GM19238 (cell line): ENCODE measurements around the gene MAPRE2.

Source experiments
- DNase-seq: peaks from one replicate; pipeline ENCODE4 v3.0.0; 2011; ENCODE audit warnings: low spot score; ENCODE audit not compliant: insufficient read length

MAPRE2 gene

DNA sequence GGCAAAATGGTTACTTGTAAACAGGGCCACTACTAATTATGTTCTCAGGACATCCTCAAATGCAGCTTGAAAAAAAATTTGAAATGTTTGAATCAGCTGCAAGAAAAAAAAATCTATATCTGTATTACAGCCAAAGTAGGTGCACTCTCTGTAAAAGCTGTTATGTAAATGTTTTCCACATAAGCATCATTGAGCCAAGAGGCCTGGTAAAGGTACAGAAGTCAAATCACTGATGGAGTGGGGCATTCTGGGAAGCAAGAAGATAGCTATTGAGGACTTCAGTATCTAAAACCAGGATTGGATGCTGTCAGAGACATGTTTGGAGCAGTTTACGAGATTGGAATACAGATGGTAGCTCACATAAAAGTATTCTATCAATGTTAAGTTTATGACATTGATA lies 80.3 kb downstream of the MAPRE2 start:
- DNase-seq, result no peak

DNA sequence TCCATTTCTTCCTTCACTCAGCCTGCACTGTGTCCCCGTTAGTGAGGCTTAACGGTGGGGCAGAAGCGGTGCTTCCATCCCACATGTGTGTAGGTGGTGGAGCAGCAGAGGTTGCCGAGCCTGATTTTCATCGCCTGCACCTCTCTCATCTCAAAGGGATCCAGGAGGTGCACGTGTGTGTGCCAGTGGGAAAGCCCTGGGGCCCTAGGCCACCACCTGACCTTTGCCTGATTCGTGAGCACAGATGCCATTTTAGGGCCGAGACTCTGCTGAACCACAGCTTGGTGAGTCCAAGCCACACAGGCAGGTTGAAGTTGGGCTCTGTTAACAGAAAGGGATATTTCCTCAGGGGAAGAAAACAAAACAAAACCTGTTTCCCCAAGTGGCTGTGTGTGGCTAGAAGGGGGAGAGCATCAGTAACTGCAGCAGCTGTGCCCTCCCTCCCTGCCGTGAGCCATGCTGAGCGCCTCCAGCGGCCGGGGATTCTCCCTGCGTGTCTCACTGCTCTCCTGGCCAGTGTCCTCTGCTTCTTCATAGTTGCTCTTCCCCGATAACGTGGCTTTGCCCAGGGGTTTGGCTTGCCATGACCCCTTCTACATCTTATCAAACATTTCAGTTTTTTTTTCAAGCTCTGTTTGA lies 81.5 kb downstream of the MAPRE2 start:
- DNase-seq, result peak; percentile 27

DNA sequence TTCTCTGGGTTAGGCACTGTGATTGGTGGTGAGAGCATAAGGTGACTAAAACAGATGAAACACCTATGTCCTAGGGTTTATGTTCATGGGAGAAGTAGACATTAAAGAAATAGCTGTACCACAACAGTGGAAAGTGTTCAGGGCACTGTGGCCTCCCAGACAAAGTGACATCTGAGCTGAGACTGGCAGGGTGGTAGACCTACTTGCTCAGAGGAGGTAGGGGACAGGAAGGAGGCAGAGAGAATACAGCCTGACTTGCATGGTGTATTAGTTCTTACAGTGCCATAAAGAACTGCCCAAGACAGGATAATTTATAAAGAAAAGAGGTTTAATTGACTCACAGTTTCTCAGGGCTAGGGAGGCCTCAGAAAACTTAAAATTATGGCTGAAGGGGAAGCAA lies 82.6 kb downstream of the MAPRE2 start:
- no peak for DNase-seq

DNA sequence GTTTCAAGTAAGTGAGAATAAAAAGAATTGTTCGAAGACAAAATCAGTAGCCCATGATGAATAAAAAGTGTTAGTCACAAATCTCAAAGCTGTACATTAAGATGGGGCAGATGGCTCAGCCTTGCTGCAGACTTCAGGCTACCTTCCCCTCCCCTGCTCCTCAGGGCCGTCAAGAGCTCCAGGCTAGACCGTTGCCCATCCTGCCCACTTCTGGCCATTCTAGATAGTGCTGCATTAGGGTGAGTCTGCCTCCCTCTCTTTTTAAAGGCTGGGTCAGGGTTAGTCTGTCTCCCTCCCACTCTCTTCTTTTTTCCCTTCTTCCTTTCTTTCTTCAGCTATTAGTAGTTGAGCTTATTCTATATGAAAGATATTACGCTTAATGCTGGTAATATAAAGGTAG lies 86.0 kb downstream of the MAPRE2 start:
- no peak for DNase-seq

DNA sequence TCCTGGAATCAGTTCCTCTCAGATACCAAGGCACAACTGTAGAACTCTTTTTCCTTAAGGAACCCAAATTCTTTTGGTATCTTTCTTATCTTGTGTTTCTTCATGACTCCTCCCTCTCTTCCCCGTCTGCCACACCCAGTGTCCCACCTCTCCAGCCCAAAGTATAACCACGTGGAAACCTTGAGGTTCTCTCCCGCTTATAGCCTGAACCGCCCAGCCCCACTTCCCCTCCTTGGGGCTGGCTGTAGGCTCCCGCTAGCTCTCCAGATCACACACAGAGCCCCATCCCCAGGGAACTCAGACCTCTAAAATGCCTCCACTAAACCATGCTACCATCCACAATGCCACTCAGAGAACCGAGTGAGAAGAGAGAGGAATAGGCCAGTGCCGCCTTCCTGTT lies 87.5 kb downstream of the MAPRE2 start:
- no peak for DNase-seq

DNA sequence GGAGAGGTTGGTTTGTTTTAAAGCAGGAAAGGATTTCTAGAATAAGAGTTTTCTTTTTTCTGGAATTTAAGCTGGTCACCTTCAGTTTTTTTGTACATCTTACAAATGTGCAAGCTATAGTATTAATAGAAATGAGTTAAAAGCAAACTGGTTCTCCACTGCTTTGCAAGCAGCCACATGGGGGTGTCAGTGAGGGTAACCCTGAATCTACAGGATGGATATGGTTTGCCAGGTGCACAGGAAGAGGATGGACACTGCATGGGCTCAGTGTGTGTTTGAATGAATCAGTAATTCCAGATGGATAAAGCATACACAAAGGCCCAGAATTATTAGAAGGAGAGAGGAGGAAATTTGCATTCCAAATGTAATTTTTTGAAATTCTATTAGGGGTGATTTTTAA lies 89.0 kb downstream of the MAPRE2 start:
- no peak for DNase-seq

DNA sequence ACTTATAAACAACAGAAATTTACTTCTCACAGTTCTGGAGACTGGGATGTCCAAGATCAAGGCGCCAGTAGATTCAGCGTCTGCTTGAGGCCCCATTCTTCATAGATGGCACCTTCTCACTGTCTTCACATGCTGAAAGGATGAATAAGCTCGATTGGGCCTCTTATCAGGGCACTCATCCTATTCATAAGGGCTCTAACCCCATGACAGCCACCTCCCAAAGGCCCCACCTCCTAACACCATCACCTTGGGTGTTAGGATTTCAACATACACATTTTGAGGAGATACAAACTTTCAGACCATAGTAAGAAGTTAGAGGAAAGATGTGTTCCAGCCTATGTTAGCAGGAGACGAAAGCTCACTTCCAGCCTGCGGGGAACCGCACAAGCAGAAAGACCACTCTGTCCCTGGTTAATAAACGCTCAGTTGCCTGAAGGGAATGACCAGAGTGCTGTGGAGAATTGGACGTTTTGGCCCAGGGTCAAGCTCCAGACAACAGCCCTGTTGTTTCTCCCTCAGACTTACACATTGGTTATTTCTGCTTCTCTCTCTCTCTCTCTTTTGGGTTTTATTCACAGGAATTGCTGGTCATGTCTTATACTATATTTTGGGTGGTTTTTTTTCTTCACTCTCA lies 90.3 kb downstream of the MAPRE2 start:
- no peak for DNase-seq

DNA sequence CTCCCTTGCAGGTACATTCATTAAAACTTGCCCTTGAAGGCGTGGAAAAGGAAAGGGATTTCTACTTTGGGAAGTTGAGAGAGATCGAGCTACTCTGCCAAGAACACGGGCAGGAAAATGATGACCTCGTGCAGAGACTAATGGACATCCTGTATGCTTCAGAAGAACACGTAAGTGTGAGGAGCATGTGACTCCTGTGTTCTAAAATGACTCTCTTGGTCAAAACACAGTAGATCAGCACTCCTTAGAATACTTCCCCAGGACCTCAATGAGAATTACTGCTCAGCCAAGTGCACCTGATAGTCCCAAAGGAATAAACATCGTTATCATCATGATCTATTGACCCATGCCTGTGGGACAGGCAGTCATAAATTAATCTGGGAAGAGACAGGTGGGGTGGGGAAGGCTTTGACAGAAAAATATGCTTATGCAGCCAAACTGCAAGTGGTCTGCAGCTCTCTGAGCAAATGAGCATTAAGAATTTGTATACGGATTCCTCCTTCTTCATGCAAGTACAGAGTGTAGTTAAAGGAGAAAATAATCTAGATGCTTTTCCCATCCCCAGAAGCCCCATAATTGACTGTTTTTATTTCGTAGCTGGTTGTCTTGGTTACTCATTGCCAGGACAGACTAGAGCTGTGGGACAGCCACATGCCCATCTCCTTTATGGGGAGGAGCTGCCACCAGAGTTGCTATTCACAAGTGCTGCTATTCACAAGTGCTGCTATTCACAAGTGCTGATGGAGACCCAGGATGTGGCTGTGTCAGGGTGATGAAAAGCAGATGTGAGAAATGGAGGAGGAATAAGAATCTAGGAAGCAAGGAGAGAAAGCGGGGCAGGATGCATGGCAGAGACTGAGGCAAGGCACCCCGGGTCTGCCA lies 91.0 kb downstream of the MAPRE2 start:
- DNase-seq, result no peak

DNA sequence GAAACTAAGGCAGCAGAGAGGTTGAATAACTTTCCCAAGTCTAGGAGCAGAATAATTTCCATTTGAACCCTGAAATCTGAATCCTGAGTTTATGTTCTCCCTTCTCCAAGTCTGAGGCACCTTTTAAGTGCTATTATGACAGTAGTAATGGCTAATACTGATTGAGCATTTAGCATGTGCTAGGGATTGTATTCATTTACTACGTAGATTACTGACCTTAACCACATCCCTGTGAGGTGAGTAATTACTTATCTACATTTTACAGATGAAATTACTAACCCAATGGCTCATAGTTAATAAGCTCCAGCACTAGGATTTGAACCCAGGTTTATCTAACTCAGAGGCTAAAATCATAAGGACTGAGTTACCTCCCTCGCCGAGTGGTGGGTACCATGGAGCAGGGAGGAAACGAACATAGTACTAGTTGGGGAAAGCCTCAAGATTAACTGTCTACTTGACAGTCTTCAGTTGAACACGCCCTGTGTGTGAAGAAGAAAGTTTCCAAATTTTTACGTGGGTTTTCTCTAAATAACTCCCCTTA lies 93.0 kb downstream of the MAPRE2 start:
- DNase-seq, result no peak

DNA sequence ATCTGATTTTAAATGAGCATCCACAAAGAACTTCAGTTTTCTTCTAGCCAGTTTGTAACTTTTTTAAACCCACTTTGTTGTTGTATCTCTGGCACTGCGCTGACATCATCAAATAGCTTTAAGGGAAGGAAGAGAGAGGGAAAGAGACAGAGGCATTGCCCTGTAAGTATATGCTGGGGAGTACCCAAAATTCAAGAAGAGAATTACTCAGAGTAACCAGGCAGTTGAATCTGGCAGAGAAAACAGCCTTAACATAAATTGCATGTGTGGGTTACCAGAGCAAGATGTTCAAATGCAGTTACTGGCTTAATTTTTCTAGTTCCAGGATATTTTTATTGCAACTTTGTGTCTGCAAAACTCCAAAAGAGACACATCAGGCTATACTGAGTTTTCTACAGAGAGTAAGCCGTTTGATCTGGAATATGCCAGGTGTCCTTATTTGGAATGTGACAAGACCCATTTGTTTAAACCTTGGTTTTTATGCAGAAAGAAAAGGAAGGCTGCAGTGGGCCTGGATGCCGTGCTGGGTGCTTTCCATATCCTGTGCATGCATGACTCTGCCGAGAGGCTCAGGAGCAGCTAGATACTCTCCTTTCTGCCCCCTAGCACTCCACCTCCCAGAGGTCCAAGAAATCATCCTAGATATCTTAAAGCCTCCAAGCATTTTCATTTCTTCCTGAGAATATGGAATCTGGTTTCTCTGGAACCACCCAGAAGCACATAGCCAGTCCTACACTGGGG lies 93.7 kb downstream of the MAPRE2 start:
- DNase-seq, result no peak

DNA sequence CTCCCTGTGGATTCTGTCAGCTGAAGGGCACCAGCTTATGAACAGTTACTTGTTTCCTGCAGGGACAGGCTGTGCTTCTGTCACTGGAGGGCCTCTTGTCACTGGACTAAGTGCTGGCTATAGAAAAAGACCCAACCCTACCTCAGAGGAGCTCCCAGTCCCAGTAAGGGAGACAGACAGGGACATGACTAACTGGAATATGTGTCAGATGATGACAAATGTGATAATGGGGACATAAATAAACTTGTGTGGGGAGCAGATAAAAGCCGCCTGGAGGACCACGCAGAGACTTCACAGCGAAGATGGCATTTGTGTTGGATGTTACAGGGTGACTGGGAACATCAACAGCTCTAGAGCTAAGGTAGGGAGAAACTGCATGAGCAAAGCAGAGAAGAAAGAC lies 95.0 kb downstream of the MAPRE2 start:
- DNase-seq, result no peak

DNA sequence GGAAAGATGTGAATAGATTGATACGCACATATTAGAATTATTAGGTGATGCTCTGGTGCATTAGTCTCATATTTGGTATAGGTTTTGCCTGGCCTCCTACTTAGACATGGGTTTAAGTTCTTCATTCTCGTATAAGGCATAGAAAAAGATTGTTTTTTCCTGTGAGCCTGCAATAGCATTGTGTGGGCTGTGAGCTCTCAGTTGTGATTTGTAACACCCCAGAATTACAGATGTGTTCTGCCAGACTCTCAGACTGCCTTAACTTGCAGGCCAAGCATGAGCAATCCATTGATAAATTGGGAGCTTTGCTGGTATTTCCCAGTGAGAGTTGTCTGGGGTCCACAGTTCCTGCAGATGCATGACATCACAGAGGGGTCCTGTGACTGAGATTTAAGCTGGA lies 95.7 kb downstream of the MAPRE2 start:
- no peak for DNase-seq

DNA sequence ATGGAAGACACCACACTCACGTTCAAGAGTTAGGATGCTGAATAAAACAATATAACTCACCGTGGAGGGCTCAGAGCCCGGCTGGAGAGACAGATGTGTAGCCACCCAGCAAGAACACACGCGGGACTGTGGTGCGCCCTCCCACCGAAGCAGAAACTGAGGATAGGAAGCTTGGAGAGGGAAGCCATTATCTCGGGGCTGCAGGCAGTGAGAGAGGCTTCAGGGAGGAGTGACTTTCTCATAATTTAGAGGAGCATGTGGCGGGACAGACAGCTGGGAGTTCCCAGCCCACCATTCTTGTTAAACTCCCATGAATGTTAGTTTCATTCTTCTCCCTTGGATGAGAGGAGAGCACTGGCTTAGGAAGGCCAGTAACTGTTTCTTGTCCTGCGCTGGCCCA lies 96.4 kb downstream of the MAPRE2 start:
- no peak for DNase-seq

DNA sequence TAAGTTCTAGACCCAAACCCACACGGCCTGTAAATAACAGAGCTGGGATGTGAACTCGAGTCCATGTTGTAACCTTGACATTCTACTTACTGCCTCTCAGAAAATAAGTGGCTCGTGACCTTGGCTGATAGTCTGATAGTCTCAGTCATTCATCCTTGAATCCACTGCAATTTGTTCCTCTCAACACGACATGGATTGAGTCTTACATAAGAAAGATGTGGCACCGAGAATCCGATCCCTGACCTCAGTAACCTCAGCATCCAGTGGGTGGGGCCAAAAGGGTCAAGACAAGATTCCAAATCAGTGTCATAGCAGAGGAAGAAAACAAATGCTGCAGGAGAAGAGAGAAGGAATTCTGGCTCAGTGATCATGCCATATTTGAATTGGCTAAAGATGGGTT lies 97.6 kb downstream of the MAPRE2 start:
- no peak for DNase-seq

DNA sequence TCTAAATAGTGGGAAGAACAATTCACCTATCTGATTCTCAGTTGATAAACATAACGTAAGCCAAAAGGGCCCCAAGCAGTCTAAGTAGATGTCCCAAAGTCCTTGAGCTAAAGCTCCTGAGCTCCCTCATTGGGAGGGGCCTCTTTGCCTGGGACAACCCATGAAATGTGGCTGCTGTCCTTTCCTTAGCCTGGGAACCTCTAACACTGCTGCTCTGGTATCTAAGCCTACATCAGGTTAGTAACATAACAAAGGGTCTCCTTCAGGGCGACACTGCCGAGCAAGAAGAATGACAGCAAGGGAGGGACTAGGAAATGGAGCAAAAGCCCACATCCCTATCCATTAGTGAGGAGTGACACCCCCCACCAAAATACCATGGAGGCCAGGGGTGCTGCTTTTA lies 98.3 kb downstream of the MAPRE2 start:
- DNase-seq, result no peak

DNA sequence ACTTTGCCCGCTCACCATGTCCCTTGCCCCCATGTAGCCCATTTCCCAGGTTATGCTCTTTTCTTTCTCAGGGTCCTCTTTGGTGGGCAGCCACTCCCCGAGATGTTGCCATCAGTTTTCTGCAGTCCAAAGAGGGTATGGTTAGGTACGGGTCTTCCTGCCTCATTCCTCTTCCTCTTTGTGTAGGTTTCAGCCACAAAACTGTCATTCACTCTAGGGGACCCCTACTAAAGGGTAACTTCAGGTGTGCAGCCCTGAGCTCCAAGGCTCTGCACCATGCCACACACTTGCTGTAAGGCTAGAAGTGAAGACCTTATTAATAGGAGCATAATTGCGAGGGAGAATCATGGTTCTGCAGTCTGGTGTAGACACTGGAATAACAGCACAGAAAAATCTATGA lies 99.9 kb downstream of the MAPRE2 start:
- DNase-seq, result no peak

DNA sequence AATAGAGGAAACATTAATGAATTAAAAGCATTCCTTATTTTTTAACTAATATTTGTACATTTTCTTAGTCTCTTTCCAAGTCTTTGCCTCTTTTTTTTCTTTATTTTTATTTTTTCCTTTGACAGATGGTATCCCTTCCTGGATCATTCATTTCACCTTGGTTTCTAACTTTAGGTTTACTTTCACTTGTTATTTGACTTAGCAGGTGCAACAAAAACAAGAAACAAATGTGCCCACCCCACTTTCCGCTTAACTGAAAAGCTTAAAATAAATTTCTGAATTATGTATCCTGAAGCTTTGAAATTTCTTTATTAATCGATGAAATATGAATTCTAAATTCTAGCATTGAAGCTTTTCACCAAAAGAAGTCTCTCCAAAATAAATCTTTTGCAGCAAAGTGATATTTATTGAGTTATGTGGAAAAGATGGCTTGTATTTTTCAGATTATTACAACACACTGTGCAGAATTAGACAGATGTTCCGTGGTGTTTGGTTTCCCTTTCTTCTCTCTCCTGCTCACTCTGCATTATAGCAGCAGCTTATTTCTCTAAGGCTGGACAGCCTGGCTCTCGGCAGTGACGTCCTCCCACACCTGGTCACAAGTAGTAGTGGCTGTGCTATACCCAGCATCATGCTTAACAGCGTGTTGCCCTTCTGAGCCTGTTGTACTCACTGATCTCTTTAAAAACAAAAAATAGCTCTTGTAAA lies 100.5 kb downstream of the MAPRE2 start:
- DNase-seq, result no peak

DNA sequence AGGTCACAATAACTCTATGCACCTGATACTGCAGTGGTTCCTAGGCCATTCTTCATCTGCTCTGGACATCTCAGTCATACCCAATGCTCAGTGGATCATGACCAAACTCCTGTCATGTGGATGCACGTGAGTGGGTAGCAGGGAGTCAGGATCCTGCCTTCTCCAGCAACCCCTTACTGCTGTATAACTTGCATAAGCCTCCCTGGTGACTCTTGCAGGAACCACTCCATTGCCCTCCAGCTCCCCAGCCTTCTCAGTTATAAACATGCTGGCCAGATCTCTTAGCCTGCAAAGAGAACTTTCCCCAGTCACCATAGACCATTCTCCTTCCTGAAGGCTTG lies 101.0 kb downstream of the MAPRE2 start:
- no peak for DNase-seq

DNA sequence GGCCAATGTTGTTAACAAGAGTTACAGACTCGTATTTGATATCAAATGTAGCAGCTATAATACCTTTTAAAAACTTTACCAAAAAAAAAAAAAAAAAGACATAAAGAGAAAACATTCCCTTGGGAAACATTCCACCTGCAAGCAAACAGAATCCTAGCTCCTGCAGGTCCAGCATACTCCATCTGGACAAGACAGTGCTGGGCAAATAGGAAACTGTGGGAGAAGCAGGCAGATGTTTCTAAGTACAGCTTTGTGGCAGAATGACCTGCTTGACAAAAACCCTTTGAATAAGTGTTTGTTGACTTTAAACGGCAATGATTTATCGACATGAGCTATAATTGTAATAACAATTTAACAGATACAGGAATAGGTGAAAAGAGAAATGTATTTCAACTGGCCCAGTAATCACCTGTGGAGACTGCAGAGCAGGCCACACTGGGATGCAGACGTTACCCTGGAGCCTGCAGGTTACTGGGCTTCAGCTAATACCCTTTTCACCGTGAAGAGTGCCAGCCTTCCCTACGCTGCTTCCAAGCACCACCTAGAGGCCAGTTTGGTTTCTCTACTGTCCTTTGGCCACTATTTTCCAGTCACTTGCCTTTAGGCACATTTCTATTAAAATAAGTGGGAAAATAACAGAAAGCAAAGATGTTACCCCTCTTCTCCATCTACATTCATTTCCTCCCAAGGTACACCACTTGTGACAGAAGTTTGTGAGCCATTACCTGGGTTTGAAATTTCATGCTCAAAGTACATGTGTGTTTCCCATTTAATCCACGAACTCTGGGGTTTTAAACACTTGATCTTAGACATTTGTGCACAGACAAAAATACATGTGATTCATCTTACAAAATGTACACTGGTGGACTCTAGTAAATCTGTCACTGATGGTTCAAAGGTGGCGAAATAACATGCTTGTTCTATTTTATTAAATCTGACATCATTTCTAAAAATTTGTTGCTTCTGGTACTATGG lies 102.7 kb downstream of the MAPRE2 start:
- no peak for DNase-seq

DNA sequence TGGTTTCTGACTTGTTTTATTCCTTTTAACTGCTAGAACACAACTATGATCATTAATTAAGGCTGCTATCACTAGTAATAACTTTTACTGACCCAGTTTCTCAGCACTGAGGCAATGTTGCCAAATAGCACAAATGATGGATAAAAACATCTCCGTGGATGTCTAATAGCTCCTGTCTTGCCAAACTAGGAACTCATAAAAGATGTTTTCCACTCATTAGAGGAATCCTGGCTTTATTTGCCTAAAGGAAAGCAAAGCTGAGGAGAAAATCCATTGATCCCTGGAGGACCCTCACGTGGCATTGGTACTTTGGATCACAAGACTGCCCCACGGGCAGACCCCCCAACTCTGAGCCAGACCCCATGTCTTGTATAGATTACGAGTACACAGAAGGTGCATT lies 103.5 kb downstream of the MAPRE2 start:
- no peak for DNase-seq
